GM12865 (cell line): ENCODE measurements around the gene CDC42BPA.
A peak's percentile ranks its signal among the peaks of the same experiment; 100 is the strongest.

Experiments used
- DNase-seq: peaks from one replicate; pipeline ENCODE4 v3.0.0; 2010; ENCODE audit warnings: low read depth
- H3K4me3 ChIP-seq: 2 replicates; pipeline ENCODE4 v1.5.1; 2011; ENCODE audit warnings: mild to moderate bottlenecking, low read depth, low read length, control low read depth
- TF ChIP-seq, protein P1 (sequence below): IDR thresholded peaks from 2 replicates; pipeline ENCODE4 v1.5.1; 2011; ENCODE audit warnings: low read length, control low read depth, low read depth, inconsistent platforms; ENCODE audit not compliant: insufficient read depth; ENCODE audit errors: missing control alignments

CDC42BPA gene

DNA sequence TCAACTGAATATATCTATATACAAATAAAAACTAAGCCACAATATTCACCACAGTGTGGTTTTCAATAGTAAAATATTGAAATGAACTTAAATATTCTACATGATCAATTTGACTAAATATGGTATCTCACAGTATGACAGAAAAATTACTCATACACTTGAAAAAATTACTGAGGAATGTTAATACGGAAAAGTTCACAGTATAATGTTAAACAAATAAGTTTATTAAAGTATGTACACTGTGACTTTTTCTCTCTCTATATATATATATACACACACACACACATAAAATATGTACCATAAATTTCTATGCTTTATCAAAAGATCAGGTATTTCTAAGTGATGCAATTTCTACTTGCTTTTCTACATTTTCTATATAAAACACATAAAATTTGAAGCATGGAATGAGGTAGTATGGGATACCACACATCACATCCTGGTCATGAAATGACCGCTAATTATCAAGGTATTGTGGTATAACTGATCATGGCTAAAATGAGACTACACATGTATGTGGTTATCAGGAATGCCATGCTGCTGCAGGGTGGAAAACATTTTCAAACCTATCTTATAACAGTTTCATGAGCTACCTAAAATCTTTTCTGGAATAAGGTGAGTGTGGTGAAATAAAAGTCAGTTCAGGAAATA is 102.3 kb downstream of the CDC42BPA start:
- no peak for DNase-seq
- TF ChIP-seq, protein P1, sequence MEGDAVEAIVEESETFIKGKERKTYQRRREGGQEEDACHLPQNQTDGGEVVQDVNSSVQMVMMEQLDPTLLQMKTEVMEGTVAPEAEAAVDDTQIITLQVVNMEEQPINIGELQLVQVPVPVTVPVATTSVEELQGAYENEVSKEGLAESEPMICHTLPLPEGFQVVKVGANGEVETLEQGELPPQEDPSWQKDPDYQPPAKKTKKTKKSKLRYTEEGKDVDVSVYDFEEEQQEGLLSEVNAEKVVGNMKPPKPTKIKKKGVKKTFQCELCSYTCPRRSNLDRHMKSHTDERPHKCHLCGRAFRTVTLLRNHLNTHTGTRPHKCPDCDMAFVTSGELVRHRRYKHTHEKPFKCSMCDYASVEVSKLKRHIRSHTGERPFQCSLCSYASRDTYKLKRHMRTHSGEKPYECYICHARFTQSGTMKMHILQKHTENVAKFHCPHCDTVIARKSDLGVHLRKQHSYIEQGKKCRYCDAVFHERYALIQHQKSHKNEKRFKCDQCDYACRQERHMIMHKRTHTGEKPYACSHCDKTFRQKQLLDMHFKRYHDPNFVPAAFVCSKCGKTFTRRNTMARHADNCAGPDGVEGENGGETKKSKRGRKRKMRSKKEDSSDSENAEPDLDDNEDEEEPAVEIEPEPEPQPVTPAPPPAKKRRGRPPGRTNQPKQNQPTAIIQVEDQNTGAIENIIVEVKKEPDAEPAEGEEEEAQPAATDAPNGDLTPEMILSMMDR, result no peak
- no peak overlapping the region for H3K4me3 ChIP-seq

DNA sequence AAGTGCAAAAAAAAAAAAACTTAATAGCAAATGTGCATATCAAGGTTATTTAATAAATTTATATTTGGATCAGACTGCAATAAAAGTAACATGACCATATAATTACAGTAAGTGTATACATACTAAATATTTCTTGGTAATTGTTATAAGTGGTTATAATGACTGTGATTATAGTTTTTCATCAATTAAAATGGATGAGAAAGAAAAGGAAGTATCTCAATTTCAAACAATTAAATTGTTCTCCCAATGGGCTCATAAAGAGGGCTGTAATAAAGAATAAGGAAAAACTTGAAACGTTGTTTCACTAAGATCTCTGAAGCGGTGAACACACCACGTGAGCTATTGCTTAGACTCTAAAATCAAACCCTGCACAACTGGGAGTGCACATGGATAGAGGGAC is 104.1 kb downstream of the CDC42BPA start:
- DNase-seq, result no peak
- TF ChIP-seq, protein P1, result no peak
- H3K4me3 ChIP-seq, result no peak overlapping the region

DNA sequence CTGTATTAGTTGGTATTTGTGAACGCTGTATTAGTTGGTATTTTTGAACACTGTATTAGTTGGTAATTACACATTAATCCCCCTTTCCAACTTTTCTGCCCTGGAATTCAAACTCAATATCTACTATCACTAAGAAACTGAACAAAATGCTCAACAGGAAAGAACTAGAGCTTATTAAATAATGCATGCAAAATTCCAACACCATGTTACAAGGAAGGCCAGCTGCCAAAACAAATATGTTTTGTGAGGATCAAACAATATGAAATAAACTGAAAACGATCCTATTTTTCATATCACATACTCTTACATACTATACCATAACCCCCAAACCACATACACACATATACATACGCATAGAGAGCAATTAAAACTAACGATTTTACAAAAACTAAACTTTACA is 104.9 kb downstream of the CDC42BPA start:
- TF ChIP-seq, protein P1, result no peak
- DNase-seq, result no peak
- H3K4me3 ChIP-seq, result no peak overlapping the region

DNA sequence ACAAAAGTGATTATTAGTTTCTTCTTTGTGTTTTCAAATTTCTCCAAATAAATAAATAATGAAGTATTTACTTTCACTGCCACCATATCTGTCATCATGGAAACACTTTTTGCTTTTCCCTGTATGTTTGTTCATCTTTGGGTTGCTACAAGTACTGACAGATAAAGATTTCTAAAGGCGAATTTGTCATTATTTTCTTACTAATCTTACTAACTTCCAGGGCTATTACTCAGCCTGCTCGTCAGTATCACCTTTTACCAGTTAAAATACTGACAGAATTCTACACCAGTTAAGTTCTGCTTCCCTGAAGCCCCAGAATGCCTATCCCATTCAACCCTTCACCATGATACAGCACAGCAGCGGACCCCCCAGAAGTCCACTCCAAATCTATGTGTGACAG is 106.1 kb downstream of the CDC42BPA start:
- TF ChIP-seq, protein P1, result no peak
- no peak for DNase-seq
- no peak overlapping the region for H3K4me3 ChIP-seq

DNA sequence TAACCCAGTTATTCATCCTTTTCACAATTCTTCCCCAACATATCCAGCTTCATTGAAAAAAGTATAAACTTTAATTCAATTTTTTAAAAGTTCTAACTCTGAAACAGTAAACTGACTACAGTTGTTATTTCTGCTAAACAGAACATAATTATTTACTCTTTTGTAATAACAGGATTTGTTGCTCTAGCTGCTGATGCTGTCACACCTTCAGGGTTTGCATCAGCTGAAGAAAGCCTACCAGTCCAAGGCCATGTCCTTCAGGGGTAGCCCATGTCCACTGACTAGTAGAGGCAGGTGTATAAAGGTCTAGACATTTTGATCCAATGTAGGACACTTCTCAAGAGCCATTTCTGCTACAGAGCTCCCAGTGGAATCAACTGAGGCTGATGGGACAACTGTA is 107.7 kb downstream of the CDC42BPA start:
- H3K4me3 ChIP-seq, result no peak overlapping the region
- DNase-seq, result no peak
- TF ChIP-seq, protein P1, result no peak

DNA sequence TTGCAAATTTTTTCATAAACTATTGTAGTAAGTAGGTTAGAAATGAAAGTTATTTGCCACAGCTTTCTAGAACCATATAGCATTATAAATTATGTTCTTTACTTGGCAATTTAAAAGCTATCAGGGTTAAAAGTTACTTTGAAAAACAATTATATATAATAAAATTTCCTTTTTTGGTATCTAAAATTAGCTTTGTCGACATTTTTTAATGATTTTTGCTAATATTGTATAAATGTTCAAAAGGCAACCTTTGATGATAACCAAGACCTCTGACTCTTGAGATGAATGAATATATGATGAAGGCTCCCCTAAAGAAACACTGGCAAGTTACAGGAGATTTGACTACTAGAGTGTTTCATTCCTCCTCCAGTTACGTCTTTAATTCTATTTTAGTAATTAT is 121.2 kb downstream of the CDC42BPA start:
- TF ChIP-seq, protein P1, result no peak
- DNase-seq, result no peak
- H3K4me3 ChIP-seq, result no peak overlapping the region

DNA sequence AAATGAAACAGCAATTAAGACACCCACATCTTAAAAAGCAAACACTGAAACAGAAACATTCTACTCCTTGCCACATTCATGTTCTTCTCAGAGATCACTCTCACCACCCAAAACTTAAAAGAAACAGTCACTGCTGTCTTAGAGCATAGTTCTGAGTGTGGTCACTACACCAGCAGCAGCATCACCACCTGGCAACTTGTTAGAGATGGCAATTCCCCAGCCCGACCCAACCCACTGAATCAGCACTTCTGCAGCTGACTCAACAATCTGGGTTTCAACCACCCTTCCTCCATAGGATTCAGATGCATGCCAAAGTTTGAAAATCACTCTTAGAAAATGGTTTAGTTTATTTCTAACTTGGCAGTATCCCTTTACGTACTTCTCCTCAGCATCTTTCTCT is 126.1 kb downstream of the CDC42BPA start:
- peak; percentile 72 for DNase-seq
- TF ChIP-seq, protein P1, result no peak
- H3K4me3 ChIP-seq, result no peak overlapping the region
